Mesothelial cell of epicardium (in vitro differentiated cells): ENCODE data around the gene PACS1. TPM values are rescaled to one million over a fixed set of nuclear protein-coding genes. Genes with fewer than 3 reads are reported as not detected.

Experiments
- DNase-seq, 2 experiments: peaks; one replicate each; pipeline ENCODE4 v3.0.0; 2021; ENCODE audit warnings: low spot score in 2 of 2; ENCODE audit not compliant: unreplicated experiment in 2 of 2
- H3K27ac Mint-ChIP-seq: 2 replicates; pipeline ENCODE4 v1.8.0; 2021; ENCODE audit warnings: mixed read lengths
- H3K27me3 Mint-ChIP-seq: 2 replicates; pipeline ENCODE4 v1.8.0; 2021; ENCODE audit warnings: low read depth, mixed read lengths
- H3K36me3 Mint-ChIP-seq: 2 replicates; pipeline ENCODE4 v1.8.0; 2021; ENCODE audit warnings: mixed read lengths
- H3K4me1 Mint-ChIP-seq: 2 replicates; pipeline ENCODE4 v1.8.0; 2021; ENCODE audit warnings: mixed read lengths
- H3K4me3 Mint-ChIP-seq: 2 replicates; pipeline ENCODE4 v1.8.0; 2021; ENCODE audit warnings: mild to moderate bottlenecking, moderate library complexity, mixed read lengths
- H3K9me3 Mint-ChIP-seq: 2 replicates; pipeline ENCODE4 v1.8.0; 2021; ENCODE audit warnings: mixed read lengths
- CTCF ChIP-seq: fragments of 200-600 bp; sonication (generic); IDR thresholded peaks from one replicate; pipeline ENCODE4 v1.5.0; 2021; ENCODE audit warnings: antibody characterized with exemption; ENCODE audit not compliant: unreplicated experiment
- total RNA-seq: library from RNA; stranded (reverse); gene quantifications from 3 replicates; pipeline ENCODE4 v1.2.1, GENCODE V29; 2021

PACS1 gene
- total RNA-seq, 1 donor from 2014 or later: 87.0 TPM

- Mint-ChIP-seq H3K4me1 (peaks cover 63% of the 10 kb centered on the region), H3K36me3 (peaks cover 12% of the 10 kb centered on the region), H3K4me3 (no peak overlapping the region), H3K27me3 (no peaks in the 10 kb centered on the region), H3K9me3 (no peaks in the 10 kb centered on the region), H3K27ac (peak overlapping the region; percentile 81)
- TF ChIP-seq CTCF: no peak
- DNase-seq: no peak
These were observed 11.4 kb downstream of the PACS1 start for GRCh38 chr11:66081505-66081904.

- peak overlapping the region; percentile 90 for H3K27ac Mint-ChIP-seq
- TF ChIP-seq CTCF: no peak
- DNase-seq: no peak
- peaks cover 63% of the 10 kb centered on the region for H3K4me1 Mint-ChIP-seq
- H3K9me3 Mint-ChIP-seq: no peaks in the 10 kb centered on the region
- peaks cover 6% of the 10 kb centered on the region for H3K36me3 Mint-ChIP-seq
- no peak overlapping the region for H3K4me3 Mint-ChIP-seq
- H3K27me3 Mint-ChIP-seq: no peaks in the 10 kb centered on the region
These were observed 13.1 kb downstream of the PACS1 start for GRCh38 chr11:66082946-66083698.

GRCh38 chr11:66083767-66084166, 13.7 kb downstream of the PACS1 start:
- Mint-ChIP-seq H3K9me3 (no peaks in the 10 kb centered on the region), H3K36me3 (no peaks in the 10 kb centered on the region), H3K4me3 (no peak overlapping the region), H3K27me3 (no peaks in the 10 kb centered on the region), H3K27ac (peak overlapping the region; percentile 90), H3K4me1 (peaks cover 58% of the 10 kb centered on the region)
- no peak for DNase-seq
- no peak for TF ChIP-seq CTCF

- no peak for TF ChIP-seq CTCF
- H3K9me3 Mint-ChIP-seq: no peaks in the 10 kb centered on the region
- no peaks in the 10 kb centered on the region for H3K36me3 Mint-ChIP-seq
- peak overlapping the region; percentile 90 for H3K27ac Mint-ChIP-seq
- peaks cover 49% of the 10 kb centered on the region for H3K4me1 Mint-ChIP-seq
- no peak overlapping the region for H3K4me3 Mint-ChIP-seq
- H3K27me3 Mint-ChIP-seq: no peaks in the 10 kb centered on the region
- DNase-seq: no peak
These were observed 14.9 kb downstream of the PACS1 start for GRCh38 chr11:66084821-66085475.

GRCh38 chr11:66087148-66087908, 17.3 kb downstream of the PACS1 start:
- TF ChIP-seq CTCF: no peak
- no peak overlapping the region for H3K4me3 Mint-ChIP-seq

More at GRCh38 chr11:66087148-66087908, 17.3 kb downstream of the PACS1 start:
- Mint-ChIP-seq H3K36me3 (no peaks in the 10 kb centered on the region), H3K27me3 (no peaks in the 10 kb centered on the region), H3K27ac (peak overlapping the region; percentile 40), H3K9me3 (no peaks in the 10 kb centered on the region), H3K4me1 (peaks cover 34% of the 10 kb centered on the region)
- DNase-seq: no peak
